Smooth muscle cell (in vitro differentiated cells): ENCODE data around the gene IFT172. TPM values are rescaled to one million over a fixed set of nuclear protein-coding genes. Genes with fewer than 3 reads are reported as not detected.

ENCODE experiments used
- DNase-seq: peaks from one replicate; lab custom pipeline; 2025; ENCODE audit not compliant: unreplicated experiment; lab: John Stamatoyannopoulos, UW
- H2AFZ ChIP-seq: fragments of 200-600 bp; sonication (generic); 2 replicates; pipeline ENCODE4 v1.6.0; 2016; ENCODE audit warnings: antibody characterized with exemption, low read depth, mild to moderate bottlenecking
- H3F3A ChIP-seq: fragments of 200-600 bp; sonication (generic); 2 replicates; pipeline ENCODE4 v1.6.0; 2017; ENCODE audit warnings: antibody characterized with exemption, low read depth
- H3K27ac ChIP-seq: fragments of 200-600 bp; sonication (generic); 2 replicates; pipeline ENCODE4 v1.5.1; 2016; ENCODE audit warnings: low read depth, mild to moderate bottlenecking
- H3K27me3 ChIP-seq: fragments of 200-600 bp; sonication (generic); 2 replicates; pipeline ENCODE4 v1.6.1; 2016; ENCODE audit warnings: low read depth, mild to moderate bottlenecking
- H3K36me3 ChIP-seq: fragments of 200-600 bp; sonication (generic); 2 replicates; pipeline ENCODE4 v1.5.1; 2016; ENCODE audit warnings: low read depth
- H3K4me1 ChIP-seq: fragments of 200-600 bp; sonication (generic); 2 replicates; pipeline ENCODE4 v1.5.1; 2016; ENCODE audit warnings: low read depth
- H3K4me2 ChIP-seq: fragments of 200-600 bp; sonication (generic); 2 replicates; pipeline ENCODE4 v1.6.0; 2016; ENCODE audit warnings: mild to moderate bottlenecking
- H3K4me3 ChIP-seq: fragments of 200-600 bp; sonication (generic); 2 replicates; pipeline ENCODE4 v1.5.1; 2016; ENCODE audit warnings: mild to moderate bottlenecking
- H3K79me2 ChIP-seq: fragments of 200-600 bp; sonication (generic); 2 replicates; pipeline ENCODE4 v1.6.0; 2016; ENCODE audit warnings: low read depth, mild to moderate bottlenecking
- H3K9ac ChIP-seq: fragments of 200-600 bp; sonication (generic); 2 replicates; pipeline ENCODE4 v1.6.0; 2016; ENCODE audit warnings: low read depth
- H3K9me3 ChIP-seq: fragments of 200-600 bp; sonication (generic); replicated peaks from 2 replicates; pipeline ENCODE4 v1.5.1; 2016; ENCODE audit warnings: low read depth
- H4K20me1 ChIP-seq: fragments of 200-600 bp; sonication (generic); 2 replicates; pipeline ENCODE4 v1.6.0; 2016; ENCODE audit warnings: low read depth
- WGBS: methylation state at CpG from one replicate; pipeline ENCODE4 v1.1.7; 2016; ENCODE audit warnings: low lambda C conversion rate; 5-methylcytosine and 5-hydroxymethylcytosine counted together
- polyA plus RNA-seq: library from polyadenylated mRNA; unstranded; fragments of >200 nt; fragmentation: Nextera tagmentation; extraction: Ambion mirVana; gene quantifications from 2 replicates; pipeline ENCODE4 v1.2.1, GENCODE V29; 2016
- total RNA-seq: library from RNA; depleted of rRNA; stranded (reverse); fragments of >200 nt; gene quantifications from 2 replicates; pipeline ENCODE4 v1.2.3, GENCODE V29; 2014
- TF ChIP-seq, protein P1 (sequence below): fragments of 200-600 bp; sonication (generic); IDR thresholded peaks from 2 replicates; pipeline ENCODE4 v1.5.1; 2017; ENCODE audit warnings: borderline replicate concordance, mild to moderate bottlenecking, antibody characterized with exemption; ENCODE audit not compliant: insufficient read depth, poor library complexity, severe bottlenecking

Gene IFT172
- total and polyA plus RNA-seq, 2 experiments from 2014 or later = 12.5 to 26.3 TPM

DNA sequence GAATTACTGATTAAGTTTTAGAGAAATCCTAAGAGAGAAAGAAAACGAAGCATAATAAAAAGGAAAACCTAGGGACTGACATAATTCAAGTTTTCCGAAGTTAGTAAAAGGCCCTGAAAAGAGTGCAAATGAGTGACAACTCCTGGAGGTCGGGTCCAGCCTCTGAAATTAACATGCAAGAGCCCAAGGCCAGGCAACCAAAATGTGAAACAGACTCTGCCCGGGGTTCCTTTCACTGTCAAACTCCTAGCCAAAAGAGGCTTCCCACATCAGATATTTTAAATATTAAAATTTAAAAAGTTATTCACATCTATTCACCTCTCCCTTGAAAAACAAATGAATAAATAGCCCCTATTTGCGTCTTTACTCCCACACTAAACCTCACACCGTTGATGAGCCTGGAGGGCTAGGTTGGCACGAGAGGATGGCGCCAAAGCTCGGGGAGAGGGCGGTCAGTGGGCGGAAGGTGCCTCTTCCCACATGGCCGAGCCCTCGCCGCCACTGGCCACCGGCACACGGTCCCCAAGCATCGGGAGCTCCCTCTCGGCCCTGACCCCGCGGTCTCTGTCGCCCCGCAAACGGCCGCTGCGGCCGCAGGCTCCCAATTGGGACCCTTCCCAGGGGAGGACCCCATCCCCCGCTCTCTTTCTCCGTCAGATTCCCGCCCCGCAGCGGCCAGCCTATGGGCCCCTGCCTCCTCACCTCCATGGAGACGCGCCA, 80.8 kb downstream of the IFT172 start:
- H3K79me2 ChIP-seq = peaks cover 54% of the 10 kb centered on the region
- TF ChIP-seq, protein P1, sequence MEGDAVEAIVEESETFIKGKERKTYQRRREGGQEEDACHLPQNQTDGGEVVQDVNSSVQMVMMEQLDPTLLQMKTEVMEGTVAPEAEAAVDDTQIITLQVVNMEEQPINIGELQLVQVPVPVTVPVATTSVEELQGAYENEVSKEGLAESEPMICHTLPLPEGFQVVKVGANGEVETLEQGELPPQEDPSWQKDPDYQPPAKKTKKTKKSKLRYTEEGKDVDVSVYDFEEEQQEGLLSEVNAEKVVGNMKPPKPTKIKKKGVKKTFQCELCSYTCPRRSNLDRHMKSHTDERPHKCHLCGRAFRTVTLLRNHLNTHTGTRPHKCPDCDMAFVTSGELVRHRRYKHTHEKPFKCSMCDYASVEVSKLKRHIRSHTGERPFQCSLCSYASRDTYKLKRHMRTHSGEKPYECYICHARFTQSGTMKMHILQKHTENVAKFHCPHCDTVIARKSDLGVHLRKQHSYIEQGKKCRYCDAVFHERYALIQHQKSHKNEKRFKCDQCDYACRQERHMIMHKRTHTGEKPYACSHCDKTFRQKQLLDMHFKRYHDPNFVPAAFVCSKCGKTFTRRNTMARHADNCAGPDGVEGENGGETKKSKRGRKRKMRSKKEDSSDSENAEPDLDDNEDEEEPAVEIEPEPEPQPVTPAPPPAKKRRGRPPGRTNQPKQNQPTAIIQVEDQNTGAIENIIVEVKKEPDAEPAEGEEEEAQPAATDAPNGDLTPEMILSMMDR = no peak
- no peaks in the 10 kb centered on the region for H3F3A ChIP-seq
- H3K4me1 ChIP-seq = peaks cover 11% of the 10 kb centered on the region
- H4K20me1 ChIP-seq = peaks cover 34% of the 10 kb centered on the region
- H3K4me3 ChIP-seq = peak overlapping the region; percentile 99
- H3K9ac ChIP-seq = peak overlapping the region; percentile 90
- under 1% methylated on average over 24 of the region's 33 CpGs for WGBS
- H3K36me3 ChIP-seq = no peaks in the 10 kb centered on the region
- peak overlapping the region; percentile 99 for H2AFZ ChIP-seq
- peak overlapping the region; percentile 68 for H3K27ac ChIP-seq
- H3K9me3 ChIP-seq = no peaks in the 10 kb centered on the region
- H3K27me3 ChIP-seq = no peaks in the 10 kb centered on the region
- peak overlapping the region; percentile 85 for H3K4me2 ChIP-seq
- no peak for DNase-seq

DNA sequence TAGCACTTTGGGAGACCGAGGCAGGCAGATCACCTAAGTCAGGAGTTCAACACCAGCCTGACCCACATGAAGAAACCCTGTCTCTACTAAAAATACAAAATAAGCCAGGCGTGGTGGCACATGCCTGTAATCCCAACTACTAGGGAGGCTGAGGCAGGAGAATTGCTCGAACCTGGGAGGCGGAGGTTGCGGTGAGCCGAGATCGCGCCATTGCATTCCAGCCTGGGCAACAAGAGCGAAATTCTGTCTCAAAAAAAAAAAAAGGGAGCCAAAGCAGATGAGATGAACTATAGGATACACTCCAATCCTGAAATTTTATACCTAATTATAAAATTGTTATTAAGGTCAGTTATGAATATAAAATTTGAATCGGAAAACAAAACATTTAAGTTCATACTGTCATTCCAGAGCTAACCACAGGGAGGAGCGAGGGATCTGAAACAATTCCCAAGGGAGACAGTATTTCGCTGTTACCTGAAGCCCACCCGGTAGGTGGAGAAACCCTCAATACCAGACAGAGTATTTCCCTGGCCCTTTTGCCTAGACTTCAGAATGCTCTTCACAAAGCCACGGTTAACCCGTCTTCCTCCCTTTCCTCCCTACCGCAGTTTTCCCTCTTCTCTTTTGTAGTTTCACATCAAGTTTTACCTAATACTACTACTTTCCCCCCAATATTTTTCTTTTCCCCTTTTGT, 81.6 kb downstream of the IFT172 start:
- H2AFZ ChIP-seq = no peak overlapping the region

DNA sequence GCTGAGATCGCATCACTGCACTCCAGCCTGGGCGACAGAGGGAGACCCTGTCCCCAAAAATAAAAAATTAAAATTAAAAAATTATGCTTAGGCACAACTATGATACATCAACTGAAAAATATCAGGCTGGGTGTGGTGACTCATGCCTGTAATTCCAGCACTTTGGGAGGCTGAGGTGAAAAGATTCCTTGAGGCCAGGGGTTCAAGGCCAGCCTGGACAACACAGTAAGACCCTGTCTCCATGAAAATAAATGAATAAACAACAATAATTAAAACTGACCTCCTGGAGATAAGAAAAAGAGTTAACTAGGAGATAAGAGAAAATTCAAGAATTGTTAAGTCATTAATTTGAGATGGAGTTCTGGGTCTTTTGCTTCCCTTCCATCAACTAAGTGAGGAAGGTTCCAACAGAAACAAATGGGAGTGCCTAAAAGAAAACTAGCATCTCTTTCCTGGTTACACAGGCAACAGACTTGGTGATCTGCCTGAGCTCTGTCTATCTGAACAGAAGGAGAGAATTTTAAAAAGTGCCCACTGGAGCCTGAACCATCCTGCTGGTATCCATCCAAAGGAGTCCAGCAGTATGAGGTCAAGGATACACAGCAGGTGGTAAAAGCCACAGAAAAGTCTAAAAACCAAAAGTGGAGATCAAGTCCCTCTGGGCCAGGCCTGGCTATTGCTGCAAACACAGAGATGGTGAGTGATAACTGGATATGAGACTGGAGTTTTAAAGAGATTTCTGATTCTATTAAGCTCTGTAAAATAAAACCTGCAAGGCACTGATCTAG, 89.0 kb downstream of the IFT172 start:
- Histone ChIP-seq H3K79me2 (peaks cover 98% of the 10 kb centered on the region), H4K20me1 (peaks cover 79% of the 10 kb centered on the region), H3F3A (no peaks in the 10 kb centered on the region), H3K9ac (no peak overlapping the region), H3K36me3 (no peaks in the 10 kb centered on the region), H3K9me3 (no peaks in the 10 kb centered on the region), H3K4me2 (no peak overlapping the region), H3K27me3 (no peaks in the 10 kb centered on the region), H2AFZ (no peak overlapping the region), H3K4me3 (no peak overlapping the region), H3K4me1 (no peaks in the 10 kb centered on the region), H3K27ac (no peak overlapping the region)
- TF ChIP-seq, protein P1 = no peak
- WGBS = 100% methylated on average over 2 of the region's 2 CpGs
- DNase-seq = no peak

More for the DNA sequence above, 81.6 kb downstream of the IFT172 start:
- Histone ChIP-seq H3K4me1 (peaks cover 11% of the 10 kb centered on the region), H3K27ac (peak overlapping the region; percentile 68), H3K4me2 (peak overlapping the region; percentile 85), H4K20me1 (peaks cover 42% of the 10 kb centered on the region), H3K9ac (peak overlapping the region; percentile 90), H3K9me3 (no peaks in the 10 kb centered on the region), H3K27me3 (no peaks in the 10 kb centered on the region), H3F3A (no peaks in the 10 kb centered on the region), H3K4me3 (peak overlapping the region; percentile 99), H3K79me2 (peaks cover 62% of the 10 kb centered on the region), H3K36me3 (no peaks in the 10 kb centered on the region)
- TF ChIP-seq, protein P1 = peak; percentile 31
- 55% methylated on average over 16 of the region's 16 CpGs for WGBS
- DNase-seq = no peak
